Measurements from ENCODE around the gene GUCA1C. TPM values are rescaled to one million over a fixed set of nuclear protein-coding genes. Genes with fewer than 3 reads are reported as not detected.

Gene GUCA1C
- total RNA-seq, 1 experiment from 2014 or later: not detected

- Mint-ChIP-seq H3K4me3 (no peak overlapping the region), H3K36me3 (peaks cover 2% of the 10 kb centered on the region; the same call in 1 of the 2 replicates), H3K9me3 (peaks cover 28% of the 10 kb centered on the region), H3K4me1 (peaks cover 8% of the 10 kb centered on the region), H3K27me3 (ENCODE audit: low read depth) (no peaks in the 10 kb centered on the region), H3K27ac (no peak overlapping the region)
- ChIA-PET CTCF (no interaction called here), POLR2A (no interaction called here)
- TF ChIP-seq CREB1 (CRISPR knock-in tag; IDR thresholded peaks at IDR 0.05) (no peak), JAZF1 (CRISPR knock-in tag; IDR thresholded peaks at IDR 0.05) (no peak), NFYB (CRISPR knock-in tag; conservative IDR thresholded peaks at IDR 0.05; ENCODE audit: low read depth) (no peak), ARID4B (CRISPR knock-in tag; IDR thresholded peaks at IDR 0.05; ENCODE audit: borderline replicate concordance) (no peak), SOX15 (CRISPR knock-in tag; IDR thresholded peaks at IDR 0.05) (no peak), AR (CRISPR knock-in tag; IDR thresholded peaks at IDR 0.05) (no peak), NR2C2 (CRISPR knock-in tag; IDR thresholded peaks at IDR 0.05) (no peak), NR1H2 (CRISPR knock-in tag; IDR thresholded peaks at IDR 0.05) (no peak), RELA (CRISPR knock-in tag; IDR thresholded peaks at IDR 0.05; ENCODE audit: borderline replicate concordance) (no peak), ATF1 (CRISPR knock-in tag; IDR thresholded peaks at IDR 0.05) (no peak), ZNF138 (CRISPR knock-in tag; conservative IDR thresholded peaks at IDR 0.05) (no peak), ZNF512 (CRISPR knock-in tag; IDR thresholded peaks at IDR 0.05; ENCODE audit: borderline replicate concordance) (no peak), TEAD1 (CRISPR knock-in tag; IDR thresholded peaks at IDR 0.05) (no peak), TCF7 (CRISPR knock-in tag; IDR thresholded peaks at IDR 0.05; ENCODE audit: low read depth) (no peak), RORB (CRISPR knock-in tag; IDR thresholded peaks at IDR 0.05) (no peak), CTCF (IDR thresholded peaks at IDR 0.05) (no peak)
- ATAC-seq (no peak), DNase-seq (ENCODE audit: low spot score) (no peak)
Measured at GRCh38 chr3:108931035-108931434, 22.6 kb downstream of the GUCA1C start.

- DNase-seq (ENCODE audit: low spot score) (no peak), ATAC-seq (no peak)
- Mint-ChIP-seq H3K36me3 (no peaks in the 10 kb centered on the region), H3K4me3 (no peak overlapping the region), H3K9me3 (no peaks in the 10 kb centered on the region), H3K4me1 (peaks cover 6% of the 10 kb centered on the region), H3K27ac (no peak overlapping the region), H3K27me3 (ENCODE audit: low read depth) (no peaks in the 10 kb centered on the region)
- ChIA-PET POLR2A (no interaction called here), CTCF (no interaction called here)
- TF ChIP-seq CTCF (IDR thresholded peaks at IDR 0.05) (no peak), NR2C2 (CRISPR knock-in tag; IDR thresholded peaks at IDR 0.05) (no peak), JUN (CRISPR knock-in tag; IDR thresholded peaks at IDR 0.05) (no peak), MYBL2 (CRISPR knock-in tag; IDR thresholded peaks at IDR 0.05) (no peak), ZNF671 (CRISPR knock-in tag; IDR thresholded peaks at IDR 0.05) (no peak), FOXP4 (CRISPR knock-in tag; IDR thresholded peaks at IDR 0.05) (no peak), PREB (CRISPR knock-in tag; IDR thresholded peaks at IDR 0.05; ENCODE audit: borderline replicate concordance) (no peak)
Measured at GRCh38 chr3:108918866-108919265, 34.8 kb downstream of the GUCA1C start.

All from WTC11 (cell line).